Fibroblast of pulmonary artery (primary cell): ENCODE measurements around the gene PHACTR4.
A peak's percentile ranks its signal among the peaks of the same experiment; 100 is the strongest.

Experiments
- DNase-seq: peaks from one replicate; pipeline ENCODE4 v3.0.0-alpha.2; 2010; ENCODE audit warnings: low read depth
- H3K4me3 ChIP-seq: replicated peaks from 2 replicates; pipeline ENCODE4 v1.5.1; 2011; ENCODE audit warnings: low read depth, mild to moderate bottlenecking, control low read depth, low read length, moderate library complexity
- CTCF ChIP-seq: IDR thresholded peaks from 2 replicates; pipeline ENCODE4 v1.5.1; 2011; ENCODE audit warnings: mild to moderate bottlenecking, control low read depth, low read length, inconsistent platforms; ENCODE audit errors: missing control alignments

Gene PHACTR4

DNA sequence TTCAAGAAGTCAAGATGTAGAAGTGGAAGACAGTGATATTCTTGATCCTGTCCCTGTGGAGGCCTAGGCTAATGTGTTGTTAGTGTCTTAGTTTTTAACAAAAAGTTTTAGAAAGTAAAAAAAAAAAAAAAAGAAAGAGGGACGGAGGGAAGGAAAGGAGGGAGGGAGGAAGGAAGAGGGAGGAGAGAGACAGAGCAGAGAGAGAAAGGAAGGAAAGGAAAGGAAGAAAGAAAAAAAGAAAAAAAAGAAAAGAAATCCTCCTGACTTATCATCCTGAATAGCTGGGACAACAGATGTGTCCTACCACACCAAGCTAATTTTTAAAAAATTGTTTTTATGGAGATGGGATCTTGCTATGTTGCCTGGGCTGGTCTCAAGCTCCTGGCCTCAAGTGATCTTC is 24.6 kb downstream of the PHACTR4 start:
- no peak overlapping the region for H3K4me3 ChIP-seq
- DNase-seq, result no peak
- no peak for TF ChIP-seq CTCF

GRCh38 chr1:28395181-28395580 is 25.6 kb downstream of the PHACTR4 start:
- peak; percentile 46 for DNase-seq
- no peak overlapping the region for H3K4me3 ChIP-seq
- no peak for TF ChIP-seq CTCF

- H3K4me3 ChIP-seq, result no peak overlapping the region
- DNase-seq, result no peak
- TF ChIP-seq CTCF, result no peak
These were observed 32.2 kb downstream of the PHACTR4 start for GRCh38 chr1:28401760-28402159.

DNA sequence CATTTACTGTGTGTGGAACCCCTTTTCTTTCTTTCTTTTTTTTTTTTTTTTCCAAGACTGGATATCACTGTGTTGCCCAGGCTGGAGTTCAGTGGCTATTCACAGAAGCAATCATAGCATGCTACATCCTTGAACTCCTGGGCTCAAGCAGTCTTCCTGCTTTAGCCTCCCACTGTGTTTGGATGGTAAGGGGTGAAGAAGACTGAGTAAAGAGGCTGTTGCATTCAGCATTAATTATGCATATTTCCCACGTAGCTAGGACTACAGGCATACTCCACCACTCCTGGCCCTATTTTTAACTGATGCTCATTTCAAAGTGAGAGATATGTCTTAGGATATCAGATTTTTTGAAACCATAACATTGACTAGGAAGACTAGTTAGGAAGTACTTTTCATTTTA is 39.5 kb downstream of the PHACTR4 start:
- no peak for DNase-seq
- H3K4me3 ChIP-seq, result no peak overlapping the region
- TF ChIP-seq CTCF, result no peak

DNA sequence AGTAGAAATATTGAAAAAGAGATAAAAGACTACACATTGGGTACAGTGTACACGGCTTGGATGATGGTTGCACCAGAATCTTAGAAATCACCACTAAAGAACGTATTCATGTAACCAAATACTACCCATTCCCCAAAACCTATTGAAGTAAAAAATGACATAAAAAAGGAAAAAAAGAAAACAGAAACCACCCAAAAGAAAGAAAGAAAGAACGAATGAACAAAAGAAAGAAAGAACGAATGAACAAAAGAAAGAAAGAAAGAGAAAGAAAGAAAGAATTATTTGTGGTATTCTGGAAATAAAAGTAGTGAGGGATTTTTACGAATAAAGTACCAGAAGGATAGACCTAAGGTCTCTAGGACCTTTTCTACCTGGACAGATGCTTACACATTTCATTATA is 42.1 kb downstream of the PHACTR4 start:
- H3K4me3 ChIP-seq, result no peak overlapping the region
- TF ChIP-seq CTCF, result no peak
- no peak for DNase-seq

GRCh38 chr1:28412731-28413130 is 43.2 kb downstream of the PHACTR4 start:
- DNase-seq, result no peak
- no peak overlapping the region for H3K4me3 ChIP-seq
- no peak for TF ChIP-seq CTCF

DNA sequence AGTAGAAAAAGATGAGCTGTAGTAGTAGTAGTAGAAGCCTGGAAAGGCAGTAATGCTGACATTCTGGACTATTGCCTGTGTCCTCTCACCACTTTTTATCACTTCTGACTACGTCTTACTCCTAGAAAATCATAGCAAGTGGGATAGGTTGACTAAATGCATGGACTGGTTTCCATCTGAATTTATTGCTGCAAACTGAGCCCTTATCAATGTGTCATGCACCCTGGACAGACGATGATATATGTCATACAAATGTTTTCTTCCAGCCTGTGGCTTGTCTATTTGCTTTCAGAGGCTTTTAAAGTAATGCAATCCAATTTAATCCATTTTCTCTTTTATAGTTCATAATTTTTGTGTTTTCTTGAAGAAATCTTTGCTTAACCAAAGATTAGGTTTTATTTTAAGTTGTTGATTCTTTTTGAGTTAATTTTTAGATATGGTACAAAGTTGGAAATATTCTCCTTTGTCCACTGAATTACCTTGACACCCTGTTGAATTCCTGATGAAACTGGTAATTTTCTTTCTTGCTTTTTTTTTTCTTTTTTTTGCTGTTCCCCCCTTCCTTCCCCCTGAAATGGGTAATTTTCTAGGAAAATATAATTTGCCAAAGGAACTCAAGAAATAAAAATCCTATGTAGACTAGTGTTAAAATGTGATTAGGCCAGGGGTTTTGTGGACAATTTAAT is 47.1 kb downstream of the PHACTR4 start:
- no peak for TF ChIP-seq CTCF
- no peak overlapping the region for H3K4me3 ChIP-seq
- no peak for DNase-seq
